ENCODE results near the gene SH3TC1.

Gene SH3TC1

GRCh38 chr4:8157944-8158709 is 41.0 kb upstream of the SH3TC1 start:
- no peak for TF ChIP-seq JUND (IDR thresholded peaks at IDR 0.05; ENCODE audit: low read depth)
- in situ Hi-C loops (cut with HindIII; ENCODE audit: low pct_unique_long_range_greater_than_20kb, low sequenced_read_pairs), result no loop called here
- DNase-seq (ENCODE audit: low read depth in 1 of 2, low spot score in 1 of 2), result no peak

GRCh38 chr4:8158710-8159536 is 40.2 kb upstream of the SH3TC1 start, which contains the start of gene ABLIM2:
Gene ABLIM2 (minus strand): TSS chr4:8158813. CDS start chr4:8158689, 124 bp downstream.
- peak; percentile 75 to 96 for DNase-seq (ENCODE audit: low read depth in 1 of 2, low spot score in 1 of 2)
- no peak for TF ChIP-seq JUND (IDR thresholded peaks at IDR 0.05; ENCODE audit: low read depth)
- in situ Hi-C loops (cut with HindIII; ENCODE audit: low pct_unique_long_range_greater_than_20kb, low sequenced_read_pairs), result no loop called here

GRCh38 chr4:8159537-8160232 is 39.4 kb upstream of the SH3TC1 start:
- no peak for TF ChIP-seq JUND (IDR thresholded peaks at IDR 0.05; ENCODE audit: low read depth)
- no peak for DNase-seq (ENCODE audit: low read depth in 1 of 2, low spot score in 1 of 2)
- in situ Hi-C loops (cut with HindIII; ENCODE audit: low pct_unique_long_range_greater_than_20kb, low sequenced_read_pairs), result no loop called here

DNA sequence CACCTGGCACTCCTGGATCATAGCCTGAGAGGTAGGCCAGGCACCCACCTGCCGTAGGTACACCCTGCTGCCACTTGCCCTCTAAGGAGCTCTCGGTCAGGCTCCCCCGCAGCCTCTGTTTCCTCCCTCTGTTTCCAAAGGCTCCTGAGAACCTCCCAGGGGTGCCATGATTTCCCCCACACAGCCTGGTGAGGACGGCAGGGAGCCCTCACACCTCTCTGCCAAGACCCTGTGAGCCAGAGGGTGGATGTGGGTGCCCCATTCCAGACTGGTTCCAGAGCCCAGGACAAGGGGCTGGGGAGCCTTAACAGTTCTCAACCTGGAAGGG is 38.9 kb upstream of the SH3TC1 start:
- in situ Hi-C loops (cut with HindIII; ENCODE audit: low pct_unique_long_range_greater_than_20kb, low sequenced_read_pairs), result no loop called here
- no peak for DNase-seq (ENCODE audit: low read depth in 1 of 2, low spot score in 1 of 2)
- TF ChIP-seq JUND (IDR thresholded peaks at IDR 0.05; ENCODE audit: low read depth), result no peak

GRCh38 chr4:8160572-8160971 is 38.5 kb upstream of the SH3TC1 start:
- in situ Hi-C loops (cut with HindIII; ENCODE audit: low pct_unique_long_range_greater_than_20kb, low sequenced_read_pairs), result no loop called here
- TF ChIP-seq JUND (IDR thresholded peaks at IDR 0.05; ENCODE audit: low read depth), result no peak
- DNase-seq (ENCODE audit: low read depth in 1 of 2, low spot score in 1 of 2), result peak in 1 of 2 experiments; percentile 32

GRCh38 chr4:8162625-8163024 is 36.5 kb upstream of the SH3TC1 start:
- no peak for TF ChIP-seq JUND (IDR thresholded peaks at IDR 0.05; ENCODE audit: low read depth)
- in situ Hi-C loops (cut with HindIII; ENCODE audit: low pct_unique_long_range_greater_than_20kb, low sequenced_read_pairs), result no loop called here
- no peak for DNase-seq (ENCODE audit: low read depth in 1 of 2, low spot score in 1 of 2)

- in situ Hi-C loops (cut with HindIII; ENCODE audit: low pct_unique_long_range_greater_than_20kb, low sequenced_read_pairs), result no loop called here
- TF ChIP-seq JUND (IDR thresholded peaks at IDR 0.05; ENCODE audit: low read depth), result no peak
- DNase-seq (ENCODE audit: low read depth in 1 of 2, low spot score in 1 of 2), result no peak
Measured at GRCh38 chr4:8163026-8163425, 36.1 kb upstream of the SH3TC1 start.

DNA sequence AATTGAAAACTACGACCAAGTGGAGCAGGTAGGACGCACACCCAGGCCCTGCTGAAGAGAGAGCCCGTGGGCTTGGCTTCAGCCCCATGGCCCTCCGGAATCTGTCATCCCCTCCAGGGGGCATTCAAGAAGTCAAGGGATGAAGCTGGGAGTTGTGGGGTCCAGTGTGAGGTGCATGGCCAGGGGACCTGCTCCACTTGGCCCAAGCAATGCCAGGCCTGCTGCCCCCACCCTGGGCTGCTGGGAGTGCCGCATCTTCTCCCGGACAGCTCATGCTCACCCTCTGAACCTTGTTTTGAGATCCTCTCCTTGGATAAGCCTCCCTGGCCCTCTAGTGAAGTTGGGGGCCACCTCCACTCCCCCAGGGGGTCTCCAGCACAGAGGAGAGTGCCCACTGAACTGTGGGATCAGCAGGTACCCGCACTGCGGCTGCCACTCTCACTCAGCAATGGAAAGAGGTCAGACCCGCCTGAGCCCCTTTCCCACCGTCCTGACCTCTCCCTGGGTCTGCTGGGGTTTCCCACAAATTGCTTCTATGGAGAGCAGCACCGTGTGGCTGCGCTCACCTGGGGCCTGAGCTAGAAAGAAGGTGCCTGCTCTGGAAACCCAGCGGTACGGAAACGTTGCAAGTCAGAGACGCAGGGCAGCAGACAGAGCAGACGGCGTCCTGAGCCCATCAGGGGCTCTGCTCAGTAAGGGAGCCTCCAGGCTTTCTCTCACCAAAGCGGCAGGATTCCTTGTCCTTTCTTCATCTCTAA is 35.5 kb upstream of the SH3TC1 start:
- no peak for DNase-seq (ENCODE audit: low read depth in 1 of 2, low spot score in 1 of 2)
- no peak for TF ChIP-seq JUND (IDR thresholded peaks at IDR 0.05; ENCODE audit: low read depth)
- in situ Hi-C loops (cut with HindIII; ENCODE audit: low pct_unique_long_range_greater_than_20kb, low sequenced_read_pairs), result no loop called here

DNA sequence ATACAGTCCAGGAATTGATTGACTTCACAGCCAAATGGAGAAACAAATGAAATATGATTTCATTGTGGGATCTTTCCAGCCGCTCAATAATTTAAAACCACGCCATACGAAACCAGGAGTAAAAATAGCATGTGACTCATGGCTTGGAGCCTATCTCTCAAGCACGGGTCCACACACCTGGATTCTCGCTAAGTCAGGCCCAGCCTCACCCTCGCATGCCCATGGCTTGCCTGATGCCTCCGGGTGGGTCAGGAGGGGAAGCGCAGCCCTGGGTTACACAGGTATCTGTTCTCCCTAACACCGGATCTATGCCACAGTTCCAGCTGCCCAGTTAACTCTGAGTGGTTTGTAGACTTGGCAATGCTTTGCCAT is 34.9 kb upstream of the SH3TC1 start:
- TF ChIP-seq JUND (IDR thresholded peaks at IDR 0.05; ENCODE audit: low read depth), result no peak
- in situ Hi-C loops (cut with HindIII; ENCODE audit: low pct_unique_long_range_greater_than_20kb, low sequenced_read_pairs), result no loop called here
- no peak for DNase-seq (ENCODE audit: low read depth in 1 of 2, low spot score in 1 of 2)

DNA sequence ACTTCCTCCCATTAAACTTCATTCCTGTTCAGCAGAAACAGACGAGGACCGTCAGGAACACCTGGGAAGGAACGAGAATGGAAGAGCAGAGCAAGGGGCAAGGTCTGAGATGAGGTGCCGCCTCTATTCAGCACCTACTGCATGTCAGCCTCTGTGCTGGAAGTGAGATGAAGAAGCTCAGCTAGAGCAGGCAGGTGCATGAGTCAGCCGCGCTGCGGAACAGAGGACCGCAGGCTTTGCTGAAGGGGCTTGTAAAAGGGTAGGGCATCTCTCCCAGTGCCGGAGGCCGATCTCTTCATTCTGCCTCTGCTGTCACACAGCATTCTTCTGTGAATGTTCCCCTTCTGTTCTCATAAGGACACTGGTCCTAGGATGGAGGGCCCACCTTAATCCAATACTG is 34.4 kb upstream of the SH3TC1 start:
- in situ Hi-C loops (cut with HindIII; ENCODE audit: low pct_unique_long_range_greater_than_20kb, low sequenced_read_pairs), result no loop called here
- DNase-seq (ENCODE audit: low read depth in 1 of 2, low spot score in 1 of 2), result no peak
- no peak for TF ChIP-seq JUND (IDR thresholded peaks at IDR 0.05; ENCODE audit: low read depth)

- no peak for DNase-seq (ENCODE audit: low read depth in 1 of 2, low spot score in 1 of 2)
- TF ChIP-seq JUND (IDR thresholded peaks at IDR 0.05; ENCODE audit: low read depth), result no peak
- in situ Hi-C loops (cut with HindIII; ENCODE audit: low pct_unique_long_range_greater_than_20kb, low sequenced_read_pairs), result no loop called here
Measured at GRCh38 chr4:8165374-8165896, 33.7 kb upstream of the SH3TC1 start.

DNA sequence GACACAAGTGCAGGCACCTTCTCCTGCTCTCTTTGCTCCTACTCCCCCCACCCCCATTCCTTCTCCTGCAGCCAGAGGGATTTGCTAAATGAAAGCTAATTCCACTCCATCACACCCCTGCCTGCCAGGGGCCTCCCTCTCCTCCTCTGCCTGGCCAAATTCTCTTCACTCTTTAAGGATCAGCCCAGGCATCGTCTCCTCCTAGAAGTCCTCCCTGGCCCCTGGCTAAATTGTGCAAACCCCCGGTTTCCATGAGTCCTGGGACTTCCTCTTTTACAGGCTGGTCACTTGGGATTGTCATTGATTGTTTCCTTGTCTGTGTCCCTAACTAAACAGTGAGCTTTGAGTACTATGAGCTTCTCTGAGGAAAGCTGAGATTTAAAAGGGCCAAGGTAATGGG is 31.8 kb upstream of the SH3TC1 start:
- no peak for TF ChIP-seq JUND (IDR thresholded peaks at IDR 0.05; ENCODE audit: low read depth)
- in situ Hi-C loops (cut with HindIII; ENCODE audit: low pct_unique_long_range_greater_than_20kb, low sequenced_read_pairs), result no loop called here
- DNase-seq (ENCODE audit: low read depth in 1 of 2, low spot score in 1 of 2), result no peak

Data from T47D (cell line).